Hepatocyte (in vitro differentiated cells): ENCODE measurements around the gene OR10C1. TPM values are rescaled to one million over a fixed set of nuclear protein-coding genes. Genes with fewer than 3 reads are reported as not detected.

ENCODE experiments used
- DNase-seq: peaks from one replicate; pipeline ENCODE4 v3.0.0-alpha.2; 2016; ENCODE audit warnings: low spot score
- H2AFZ ChIP-seq: fragments of 200-600 bp; sonication (generic); 2 replicates; pipeline ENCODE4 v1.6.0; 2016; ENCODE audit warnings: antibody characterized with exemption, mild to moderate bottlenecking
- H3K27ac ChIP-seq: fragments of 200-600 bp; sonication (generic); 2 replicates; pipeline ENCODE4 v1.5.1; 2016; ENCODE audit warnings: mild to moderate bottlenecking
- H3K27me3 ChIP-seq: fragments of 200-600 bp; sonication (generic); 2 replicates; pipeline ENCODE4 v1.6.1; 2016
- H3K36me3 ChIP-seq: fragments of 200-600 bp; sonication (generic); replicated peaks from 2 replicates; pipeline ENCODE4 v1.5.1; 2016; ENCODE audit warnings: low read depth; ENCODE audit not compliant: insufficient read depth
- H3K4me1 ChIP-seq: fragments of 200-600 bp; sonication (generic); 2 replicates; pipeline ENCODE4 v1.5.1; 2016; ENCODE audit warnings: mild to moderate bottlenecking, moderate library complexity; ENCODE audit not compliant: insufficient read depth
- H3K4me2 ChIP-seq: fragments of 200-600 bp; sonication (generic); 2 replicates; pipeline ENCODE4 v1.6.0; 2016
- H3K4me3 ChIP-seq: fragments of 200-600 bp; sonication (generic); 2 replicates; pipeline ENCODE4 v1.5.1; 2016; ENCODE audit warnings: mild to moderate bottlenecking
- H3K79me2 ChIP-seq: fragments of 200-600 bp; sonication (generic); 2 replicates; pipeline ENCODE4 v1.6.0; 2017; ENCODE audit warnings: mild to moderate bottlenecking
- H3K9me2 ChIP-seq: fragments of 200-600 bp; sonication (generic); replicated peaks from 2 replicates; pipeline ENCODE4 v1.6.0; 2017; ENCODE audit warnings: mild to moderate bottlenecking; ENCODE audit not compliant: insufficient read depth
- H3K9me3 ChIP-seq: fragments of 200-600 bp; sonication (generic); 2 replicates; pipeline ENCODE4 v1.5.1; 2016; ENCODE audit warnings: low read depth, mild to moderate bottlenecking
- H4K20me1 ChIP-seq: fragments of 200-600 bp; sonication (generic); 2 replicates; pipeline ENCODE4 v1.6.0; 2016; ENCODE audit warnings: mild to moderate bottlenecking; ENCODE audit not compliant: insufficient read depth, poor library complexity, severe bottlenecking
- EZH2 ChIP-seq: fragments of 200-600 bp; sonication (generic); IDR thresholded peaks from 2 replicates; pipeline ENCODE4 v1.6.1; 2016; ENCODE audit warnings: antibody characterized with exemption, mild to moderate bottlenecking, borderline replicate concordance
- EZH2phosphoT487 ChIP-seq: fragments of 200-600 bp; sonication (generic); IDR thresholded peaks from one replicate; pipeline ENCODE4 v1.6.1; 2018; ENCODE audit warnings: antibody characterized with exemption, mild to moderate bottlenecking, low read depth, moderate library complexity; ENCODE audit not compliant: unreplicated experiment, severe bottlenecking
- WGBS: methylation state at CpG from one replicate; pipeline ENCODE4 v1.1.6; 2016; ENCODE audit warnings: low lambda C conversion rate; ENCODE audit errors: missing lambda C conversion rate; 5-methylcytosine and 5-hydroxymethylcytosine counted together
- polyA plus RNA-seq: library from polyadenylated mRNA; unstranded; fragments of >200 nt; fragmentation: Nextera tagmentation; extraction: Ambion mirVana; gene quantifications from 2 replicates; pipeline ENCODE4 v1.2.1, GENCODE V29; 2016
- total RNA-seq: library from RNA; depleted of rRNA; stranded (reverse); fragments of >200 nt; gene quantifications from 2 replicates; pipeline ENCODE4 v1.2.3, GENCODE V29; 2014
- TF ChIP-seq, protein P1 (sequence below): fragments of 200-600 bp; sonication (generic); IDR thresholded peaks from 2 replicates; pipeline ENCODE4 v1.5.1; 2016; ENCODE audit warnings: antibody characterized with exemption, mild to moderate bottlenecking; ENCODE audit not compliant: poor library complexity

OR10C1 gene
- total and polyA plus RNA-seq, 2 experiments from 2014 or later = not detected

DNA sequence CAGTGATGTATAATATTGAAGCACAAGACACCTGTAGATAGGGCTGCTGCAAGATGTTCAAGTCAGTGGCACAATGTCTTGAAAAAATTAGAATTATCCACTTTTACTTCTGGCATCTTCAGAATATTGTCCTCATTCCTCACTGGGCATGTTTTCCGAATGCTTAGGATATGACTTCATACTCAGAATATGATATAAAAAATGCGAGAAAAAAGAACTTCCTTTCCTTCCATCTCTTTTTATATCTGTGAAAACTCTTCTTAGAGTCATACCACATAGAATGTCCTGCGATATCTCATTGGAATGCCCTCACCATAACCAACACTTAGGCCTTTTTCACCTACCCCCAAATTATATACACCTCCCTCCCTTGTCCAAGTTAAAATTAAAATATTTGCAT lies 44.1 kb downstream of the OR10C1 start:
- H3K36me3 ChIP-seq = no peaks in the 10 kb centered on the region
- TF ChIP-seq EZH2phosphoT487 (no peak), EZH2 (no peak)
- TF ChIP-seq, protein P1, sequence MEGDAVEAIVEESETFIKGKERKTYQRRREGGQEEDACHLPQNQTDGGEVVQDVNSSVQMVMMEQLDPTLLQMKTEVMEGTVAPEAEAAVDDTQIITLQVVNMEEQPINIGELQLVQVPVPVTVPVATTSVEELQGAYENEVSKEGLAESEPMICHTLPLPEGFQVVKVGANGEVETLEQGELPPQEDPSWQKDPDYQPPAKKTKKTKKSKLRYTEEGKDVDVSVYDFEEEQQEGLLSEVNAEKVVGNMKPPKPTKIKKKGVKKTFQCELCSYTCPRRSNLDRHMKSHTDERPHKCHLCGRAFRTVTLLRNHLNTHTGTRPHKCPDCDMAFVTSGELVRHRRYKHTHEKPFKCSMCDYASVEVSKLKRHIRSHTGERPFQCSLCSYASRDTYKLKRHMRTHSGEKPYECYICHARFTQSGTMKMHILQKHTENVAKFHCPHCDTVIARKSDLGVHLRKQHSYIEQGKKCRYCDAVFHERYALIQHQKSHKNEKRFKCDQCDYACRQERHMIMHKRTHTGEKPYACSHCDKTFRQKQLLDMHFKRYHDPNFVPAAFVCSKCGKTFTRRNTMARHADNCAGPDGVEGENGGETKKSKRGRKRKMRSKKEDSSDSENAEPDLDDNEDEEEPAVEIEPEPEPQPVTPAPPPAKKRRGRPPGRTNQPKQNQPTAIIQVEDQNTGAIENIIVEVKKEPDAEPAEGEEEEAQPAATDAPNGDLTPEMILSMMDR = no peak
- no peak overlapping the region for H3K4me2 ChIP-seq
- H3K9me2 ChIP-seq = no peaks in the 10 kb centered on the region
- H3K4me1 ChIP-seq = no peaks in the 10 kb centered on the region
- no peak overlapping the region for H2AFZ ChIP-seq
- H3K27me3 ChIP-seq = no peaks in the 10 kb centered on the region
- H4K20me1 ChIP-seq = no peaks in the 10 kb centered on the region
- 93% methylated on average over 3 of the region's 3 CpGs for WGBS
- no peaks in the 10 kb centered on the region for H3K79me2 ChIP-seq
- H3K9me3 ChIP-seq = no peaks in the 10 kb centered on the region
- H3K4me3 ChIP-seq = no peak overlapping the region
- no peak overlapping the region for H3K27ac ChIP-seq
- no peak for DNase-seq

DNA sequence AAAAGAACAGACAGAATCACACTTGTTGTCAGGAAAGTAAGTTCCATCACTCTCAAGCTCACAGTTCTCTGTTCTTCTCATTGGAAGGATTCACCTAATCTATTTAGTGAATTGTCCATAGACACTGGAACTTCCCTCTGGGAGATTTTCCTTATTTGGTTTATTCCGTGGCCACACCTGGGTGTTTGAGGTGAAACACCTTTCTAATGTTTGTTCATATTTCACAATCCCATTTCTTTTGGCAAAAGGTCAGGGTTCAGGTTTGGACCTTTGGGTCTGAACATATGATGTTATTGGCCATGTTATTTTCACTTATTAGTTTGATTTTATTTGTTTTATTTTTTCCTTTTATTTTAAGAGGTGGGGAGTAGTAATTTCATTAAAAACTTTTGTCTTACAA lies 44.6 kb downstream of the OR10C1 start:
- 70% methylated on average over 1 of the region's 1 CpG for WGBS

DNA sequence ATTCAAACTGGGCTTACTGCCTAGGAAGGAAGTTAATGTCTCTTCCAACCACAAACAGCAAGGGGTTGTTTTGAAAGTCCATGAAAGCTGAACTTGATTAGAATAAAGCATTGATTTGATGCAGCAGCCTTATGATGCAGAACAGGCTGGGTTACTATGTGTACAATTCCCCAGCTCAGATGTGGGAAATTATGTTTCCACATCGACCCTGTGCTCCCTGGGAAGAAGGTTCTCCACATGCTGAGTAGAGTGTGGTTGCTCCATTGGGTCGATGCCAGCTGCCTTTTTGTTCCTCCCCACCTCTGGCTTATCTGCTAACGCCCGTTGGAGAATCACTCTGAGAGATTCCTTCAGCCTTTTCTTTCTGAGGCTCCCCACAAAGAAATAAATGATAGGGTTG lies 47.5 kb downstream of the OR10C1 start:
- H3K36me3 ChIP-seq = no peaks in the 10 kb centered on the region
- WGBS = 85% methylated on average over 4 of the region's 4 CpGs
- H3K4me3 ChIP-seq = no peak overlapping the region
- H3K9me2 ChIP-seq = no peaks in the 10 kb centered on the region
- H4K20me1 ChIP-seq = no peaks in the 10 kb centered on the region
- no peak for DNase-seq
- no peak overlapping the region for H3K4me2 ChIP-seq
- TF ChIP-seq EZH2phosphoT487 (no peak), EZH2 (no peak)
- TF ChIP-seq, protein P1 = no peak
- no peaks in the 10 kb centered on the region for H3K9me3 ChIP-seq
- no peaks in the 10 kb centered on the region for H3K4me1 ChIP-seq
- no peaks in the 10 kb centered on the region for H3K79me2 ChIP-seq
- no peak overlapping the region for H2AFZ ChIP-seq
- no peak overlapping the region for H3K27ac ChIP-seq
- no peaks in the 10 kb centered on the region for H3K27me3 ChIP-seq

More for the DNA sequence above, 44.6 kb downstream of the OR10C1 start:
- Histone ChIP-seq H3K36me3 (no peaks in the 10 kb centered on the region), H3K4me3 (no peak overlapping the region), H3K4me2 (no peak overlapping the region), H2AFZ (no peak overlapping the region), H3K9me3 (no peaks in the 10 kb centered on the region), H3K9me2 (no peaks in the 10 kb centered on the region), H3K27me3 (no peaks in the 10 kb centered on the region), H3K4me1 (no peaks in the 10 kb centered on the region), H3K79me2 (no peaks in the 10 kb centered on the region), H4K20me1 (no peaks in the 10 kb centered on the region), H3K27ac (no peak overlapping the region)
- DNase-seq = no peak
- TF ChIP-seq, protein P1 = no peak
- TF ChIP-seq EZH2phosphoT487 (no peak), EZH2 (no peak)

DNA sequence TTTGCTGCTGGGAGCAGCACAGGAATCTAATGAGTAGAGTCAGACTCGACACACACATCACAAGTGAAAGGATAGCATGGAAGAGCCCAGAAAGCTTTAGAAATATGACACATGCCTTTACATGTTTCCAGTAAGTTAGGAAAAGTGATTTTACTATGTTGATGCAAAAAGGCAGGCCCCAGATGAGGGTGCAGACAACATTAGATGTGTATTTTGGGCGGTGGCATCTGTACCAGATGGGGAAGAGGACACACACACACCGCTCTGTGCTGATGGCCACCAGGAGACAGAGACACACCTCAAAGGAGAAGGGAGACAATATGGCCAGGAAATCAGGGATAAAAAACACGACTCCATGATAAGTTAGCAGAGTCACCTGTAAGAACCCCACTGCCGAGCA lies 48.0 kb downstream of the OR10C1 start:
- no peaks in the 10 kb centered on the region for H3K9me3 ChIP-seq
- TF ChIP-seq, protein P1 = no peak
- TF ChIP-seq EZH2phosphoT487 (no peak), EZH2 (no peak)
- no peak overlapping the region for H2AFZ ChIP-seq
- H3K9me2 ChIP-seq = no peaks in the 10 kb centered on the region
- H3K4me1 ChIP-seq = no peaks in the 10 kb centered on the region
- no peak for DNase-seq
- H3K36me3 ChIP-seq = no peaks in the 10 kb centered on the region
- H3K4me3 ChIP-seq = no peak overlapping the region
- 90% methylated on average over 5 of the region's 5 CpGs for WGBS
- no peak overlapping the region for H3K27ac ChIP-seq
- H4K20me1 ChIP-seq = no peaks in the 10 kb centered on the region
- no peaks in the 10 kb centered on the region for H3K79me2 ChIP-seq
- no peak overlapping the region for H3K4me2 ChIP-seq
- H3K27me3 ChIP-seq = no peaks in the 10 kb centered on the region
